ENCODE measurements around the gene ACTRT2. TPM values are rescaled to one million over a fixed set of nuclear protein-coding genes. Genes with fewer than 3 reads are reported as not detected.

ACTRT2 gene
- total and polyA plus RNA-seq, 2 experiments from 2014 or later = not detected

- Histone ChIP-seq H3K4me3 (no peak overlapping the region), H3K79me2 (no peaks in the 10 kb centered on the region), H3K9me2 (replicated peaks; ENCODE audit: insufficient read depth) (no peaks in the 10 kb centered on the region), H3K36me3 (replicated peaks; ENCODE audit: insufficient read depth, low read depth) (no peaks in the 10 kb centered on the region), H3K9me3 (ENCODE audit: low read depth) (no peaks in the 10 kb centered on the region), H3K4me2 (no peak overlapping the region), H2AFZ (no peak overlapping the region), H3K4me1 (ENCODE audit: insufficient read depth) (no peaks in the 10 kb centered on the region), H4K20me1 (ENCODE audit: insufficient read depth, poor library complexity, severe bottlenecking) (no peaks in the 10 kb centered on the region), H3K27me3 (no peaks in the 10 kb centered on the region), H3K27ac (no peak overlapping the region)
- TF ChIP-seq EZH2 (IDR thresholded peaks at IDR 0.05; ENCODE audit: borderline replicate concordance) (no peak), CTCF (IDR thresholded peaks at IDR 0.05; ENCODE audit: poor library complexity) (no peak), EZH2phosphoT487 (IDR thresholded peaks at IDR 0.05; ENCODE audit: low read depth, severe bottlenecking, unreplicated experiment) (no peak)
- 72% methylated on average over 4 of the region's 4 CpGs for WGBS (ENCODE audit: low lambda C conversion rate, missing lambda C conversion rate)
- DNase-seq (ENCODE audit: low spot score) = no peak
These were observed 12.5 kb downstream of the ACTRT2 start for GRCh38 chr1:3033790-3034090.

- Histone ChIP-seq H3K27me3 (no peaks in the 10 kb centered on the region), H3K4me1 (ENCODE audit: insufficient read depth) (no peaks in the 10 kb centered on the region), H3K79me2 (no peaks in the 10 kb centered on the region), H3K9me3 (ENCODE audit: low read depth) (no peaks in the 10 kb centered on the region), H3K4me2 (no peak overlapping the region), H3K9me2 (replicated peaks; ENCODE audit: insufficient read depth) (no peaks in the 10 kb centered on the region), H3K36me3 (replicated peaks; ENCODE audit: insufficient read depth, low read depth) (no peaks in the 10 kb centered on the region), H2AFZ (no peak overlapping the region), H3K4me3 (no peak overlapping the region), H3K27ac (no peak overlapping the region), H4K20me1 (ENCODE audit: insufficient read depth, poor library complexity, severe bottlenecking) (no peaks in the 10 kb centered on the region)
- DNase-seq (ENCODE audit: low spot score) = no peak
- TF ChIP-seq EZH2phosphoT487 (IDR thresholded peaks at IDR 0.05; ENCODE audit: low read depth, severe bottlenecking, unreplicated experiment) = no peak
- no peak for TF ChIP-seq EZH2 (IDR thresholded peaks at IDR 0.05; ENCODE audit: borderline replicate concordance)
- no peak for TF ChIP-seq CTCF (IDR thresholded peaks at IDR 0.05; ENCODE audit: poor library complexity)
- 71% methylated on average over 7 of the region's 7 CpGs for WGBS (ENCODE audit: low lambda C conversion rate, missing lambda C conversion rate)
These were observed 12.9 kb downstream of the ACTRT2 start for GRCh38 chr1:3034162-3034561.

- Histone ChIP-seq H3K27me3 (no peaks in the 10 kb centered on the region), H3K36me3 (replicated peaks; ENCODE audit: insufficient read depth, low read depth) (no peaks in the 10 kb centered on the region), H3K4me2 (no peak overlapping the region), H3K27ac (no peak overlapping the region), H3K4me1 (ENCODE audit: insufficient read depth) (no peaks in the 10 kb centered on the region), H3K4me3 (no peak overlapping the region), H3K9me2 (replicated peaks; ENCODE audit: insufficient read depth) (no peaks in the 10 kb centered on the region), H2AFZ (no peak overlapping the region), H3K9me3 (ENCODE audit: low read depth) (no peaks in the 10 kb centered on the region), H3K79me2 (no peaks in the 10 kb centered on the region), H4K20me1 (ENCODE audit: insufficient read depth, poor library complexity, severe bottlenecking) (no peaks in the 10 kb centered on the region)
- TF ChIP-seq EZH2 (IDR thresholded peaks at IDR 0.05; ENCODE audit: borderline replicate concordance) (no peak), CTCF (IDR thresholded peaks at IDR 0.05; ENCODE audit: poor library complexity) (no peak), EZH2phosphoT487 (IDR thresholded peaks at IDR 0.05; ENCODE audit: low read depth, severe bottlenecking, unreplicated experiment) (no peak)
- WGBS (ENCODE audit: low lambda C conversion rate, missing lambda C conversion rate) = 77% methylated on average over 14 of the region's 14 CpGs
- no peak for DNase-seq (ENCODE audit: low spot score)
These were observed 13.7 kb downstream of the ACTRT2 start for GRCh38 chr1:3034728-3035562.

All from hepatocyte (in vitro differentiated cells).